Activated gamma-delta T cell treated with anti-CD3 and anti-CD28 coated beads, Interleukin-2, amount 50 U/mL, for 16 hours (primary cell): ENCODE data around the gene CEACAM16.
"Not testable (repeated sequence)": the region's sequence is repeated elsewhere in the genome, so short reads cannot be mapped to it uniquely, and the experiment has no call there.

ENCODE experiments used
- DNase-seq: peaks from one replicate; pipeline ENCODE4 v3.0.0-alpha.2; 2020; ENCODE audit warnings: low read depth

CEACAM16 gene

GRCh38 chr19:44677019-44677811, 21.7 kb upstream of the CEACAM16 start:
- no peak for DNase-seq

- no peak for DNase-seq
Measured at GRCh38 chr19:44680536-44680935, 18.4 kb upstream of the CEACAM16 start.

GRCh38 chr19:44681992-44682790, 16.8 kb upstream of the CEACAM16 start:
- DNase-seq = no peak

GRCh38 chr19:44682807-44683206, 16.1 kb upstream of the CEACAM16 start:
- DNase-seq = no peak

GRCh38 chr19:44683434-44684210, 15.3 kb upstream of the CEACAM16 start:
- no peak for DNase-seq

GRCh38 chr19:44684396-44684795, 14.6 kb upstream of the CEACAM16 start:
- not testable (repeated sequence) for DNase-seq

GRCh38 chr19:44684892-44685863, 13.8 kb upstream of the CEACAM16 start:
- no peak for DNase-seq

- DNase-seq = no peak
Measured at GRCh38 chr19:44685877-44686276, 13.1 kb upstream of the CEACAM16 start.

- DNase-seq = no peak
Measured at GRCh38 chr19:44686896-44687295, 12.1 kb upstream of the CEACAM16 start.

GRCh38 chr19:44687888-44688287, 11.1 kb upstream of the CEACAM16 start:
- DNase-seq = no peak

- peak; percentile 71 for DNase-seq
Measured at GRCh38 chr19:44689290-44690130, 9.4 kb upstream of the CEACAM16 start.

- no peak for DNase-seq
Measured at GRCh38 chr19:44690131-44690440, 8.9 kb upstream of the CEACAM16 start.

GRCh38 chr19:44692379-44692721, 6.6 kb upstream of the CEACAM16 start:
- no peak for DNase-seq

- no peak for DNase-seq
Measured at GRCh38 chr19:44694184-44694579, 4.8 kb upstream of the CEACAM16 start.

GRCh38 chr19:44696939-44697669, 1.8 kb upstream of the CEACAM16 start:
- DNase-seq = no peak

GRCh38 chr19:44697670-44698034, 1.3 kb upstream of the CEACAM16 start:
- no peak for DNase-seq

GRCh38 chr19:44700547-44700946, 1.6 kb downstream of the CEACAM16 start:
- no peak for DNase-seq

GRCh38 chr19:44701228-44701627, 2.3 kb downstream of the CEACAM16 start:
- DNase-seq = no peak

- DNase-seq = no peak
Measured at GRCh38 chr19:44702551-44703176, 3.7 kb downstream of the CEACAM16 start.
